ENCODE measurements around the gene RPN2. TPM values are rescaled to one million over a fixed set of nuclear protein-coding genes. Genes with fewer than 3 reads are reported as not detected.
A peak's percentile ranks its signal among the peaks of the same experiment; 100 is the strongest.

The RPN2 gene
- total and polyA plus RNA-seq, 4 donors, result 88.9 to 286 (median 189) TPM

DNA sequence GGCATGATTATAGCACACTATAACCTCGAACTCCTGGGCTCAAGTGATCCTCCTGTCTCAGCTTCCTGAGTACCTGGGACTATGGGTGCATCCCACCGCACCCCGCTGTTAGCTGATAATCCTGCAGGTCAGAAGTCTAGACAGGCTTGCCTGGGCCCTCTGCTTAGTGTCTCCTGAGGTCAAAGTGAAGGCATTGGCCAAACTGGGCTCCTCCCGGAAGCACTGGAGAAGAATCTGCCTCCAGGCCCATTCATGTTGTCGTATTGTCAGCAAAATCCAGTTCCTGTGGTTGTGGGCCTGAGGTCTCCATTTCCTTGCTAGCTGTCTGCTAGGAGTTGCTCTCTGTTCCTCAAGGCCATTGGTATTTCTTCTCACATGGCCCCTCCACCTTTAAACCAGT lies 6.6 kb downstream of the RPN2 start:
- no peak for ATAC-seq (ENCODE audit: insufficient read depth, low FRiP score)
- Histone ChIP-seq H3K27me3 (ENCODE audit: control insufficient read depth in 3 of 3, insufficient read depth in 3 of 3, low read length in 2 of 3) (no peaks in the 10 kb centered on the region), H3K9me3 (ENCODE audit: control insufficient read depth in 4 of 4, insufficient read depth in 3 of 4, low read length in 3 of 4) (no peaks in the 10 kb centered on the region), H3K9ac (ENCODE audit: insufficient read depth in 1 of 2, low read length in 2 of 2) (no peak overlapping the region), H3K4me3 (no peak overlapping the region), H3K27ac (ENCODE audit: low read depth in 1 of 2, low read length in 1 of 2) (no peak overlapping the region), H3K36me3 (ENCODE audit: control insufficient read depth in 4 of 4, insufficient read depth in 4 of 4, low read length in 4 of 4) (peaks cover 8 to 22% (median 17%) of the 10 kb centered on the region in 4 donors), H3K4me1 (ENCODE audit: control insufficient read depth in 5 of 5, insufficient read depth in 5 of 5, low read length in 5 of 5) (peaks cover 0 to 2% (median under 1%) of the 10 kb centered on the region in 5 donors)
- TF ChIP-seq, protein P1, sequence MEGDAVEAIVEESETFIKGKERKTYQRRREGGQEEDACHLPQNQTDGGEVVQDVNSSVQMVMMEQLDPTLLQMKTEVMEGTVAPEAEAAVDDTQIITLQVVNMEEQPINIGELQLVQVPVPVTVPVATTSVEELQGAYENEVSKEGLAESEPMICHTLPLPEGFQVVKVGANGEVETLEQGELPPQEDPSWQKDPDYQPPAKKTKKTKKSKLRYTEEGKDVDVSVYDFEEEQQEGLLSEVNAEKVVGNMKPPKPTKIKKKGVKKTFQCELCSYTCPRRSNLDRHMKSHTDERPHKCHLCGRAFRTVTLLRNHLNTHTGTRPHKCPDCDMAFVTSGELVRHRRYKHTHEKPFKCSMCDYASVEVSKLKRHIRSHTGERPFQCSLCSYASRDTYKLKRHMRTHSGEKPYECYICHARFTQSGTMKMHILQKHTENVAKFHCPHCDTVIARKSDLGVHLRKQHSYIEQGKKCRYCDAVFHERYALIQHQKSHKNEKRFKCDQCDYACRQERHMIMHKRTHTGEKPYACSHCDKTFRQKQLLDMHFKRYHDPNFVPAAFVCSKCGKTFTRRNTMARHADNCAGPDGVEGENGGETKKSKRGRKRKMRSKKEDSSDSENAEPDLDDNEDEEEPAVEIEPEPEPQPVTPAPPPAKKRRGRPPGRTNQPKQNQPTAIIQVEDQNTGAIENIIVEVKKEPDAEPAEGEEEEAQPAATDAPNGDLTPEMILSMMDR (IDR thresholded peaks at IDR 0.05; ENCODE audit: control extremely low read depth, extremely low read depth), result no peak
- no peak for DNase-seq
- 77 to 88% methylated on average over 5 of the region's 5 CpGs for WGBS, 2 donors

DNA sequence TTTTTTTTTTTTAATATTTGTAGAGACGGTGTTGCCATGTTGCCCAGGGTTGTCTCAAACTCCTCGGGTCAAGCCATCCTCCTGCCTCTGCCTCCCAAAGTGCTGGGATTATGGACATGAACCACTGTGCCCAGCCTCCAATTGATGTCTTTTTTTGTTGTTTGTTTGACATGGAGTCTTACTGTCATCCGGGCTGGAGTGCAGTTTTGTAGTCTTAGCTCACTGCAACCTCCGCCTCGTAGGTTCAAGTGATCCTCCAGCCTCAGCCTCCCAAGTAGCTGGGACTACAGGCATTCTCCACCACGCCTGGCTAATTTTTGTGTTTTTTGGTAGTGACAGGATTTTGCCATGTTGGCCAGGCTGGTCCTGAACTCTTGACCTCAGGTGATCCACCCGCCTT lies 9.7 kb downstream of the RPN2 start:
- Histone ChIP-seq H3K27me3 (ENCODE audit: control insufficient read depth in 3 of 3, insufficient read depth in 3 of 3, low read length in 2 of 3) (no peaks in the 10 kb centered on the region), H3K9me3 (ENCODE audit: control insufficient read depth in 4 of 4, insufficient read depth in 3 of 4, low read length in 3 of 4) (no peaks in the 10 kb centered on the region), H3K4me3 (no peak overlapping the region), H3K27ac (ENCODE audit: low read depth in 1 of 2, low read length in 1 of 2) (no peak overlapping the region), H3K4me1 (ENCODE audit: control insufficient read depth in 5 of 5, insufficient read depth in 5 of 5, low read length in 5 of 5) (peaks cover 0 to 5% (median 5%) of the 10 kb centered on the region in 5 donors), H3K9ac (ENCODE audit: insufficient read depth in 1 of 2, low read length in 2 of 2) (no peak overlapping the region), H3K36me3 (ENCODE audit: control insufficient read depth in 4 of 4, insufficient read depth in 4 of 4, low read length in 4 of 4) (peaks cover 10 to 22% (median 18%) of the 10 kb centered on the region in 4 donors)
- no peak for DNase-seq
- TF ChIP-seq, protein P1 (IDR thresholded peaks at IDR 0.05; ENCODE audit: control extremely low read depth, extremely low read depth), result no peak
- WGBS, 2 donors, result 82 to 83% methylated on average over 7 of the region's 7 CpGs
- no peak for ATAC-seq (ENCODE audit: insufficient read depth, low FRiP score)

DNA sequence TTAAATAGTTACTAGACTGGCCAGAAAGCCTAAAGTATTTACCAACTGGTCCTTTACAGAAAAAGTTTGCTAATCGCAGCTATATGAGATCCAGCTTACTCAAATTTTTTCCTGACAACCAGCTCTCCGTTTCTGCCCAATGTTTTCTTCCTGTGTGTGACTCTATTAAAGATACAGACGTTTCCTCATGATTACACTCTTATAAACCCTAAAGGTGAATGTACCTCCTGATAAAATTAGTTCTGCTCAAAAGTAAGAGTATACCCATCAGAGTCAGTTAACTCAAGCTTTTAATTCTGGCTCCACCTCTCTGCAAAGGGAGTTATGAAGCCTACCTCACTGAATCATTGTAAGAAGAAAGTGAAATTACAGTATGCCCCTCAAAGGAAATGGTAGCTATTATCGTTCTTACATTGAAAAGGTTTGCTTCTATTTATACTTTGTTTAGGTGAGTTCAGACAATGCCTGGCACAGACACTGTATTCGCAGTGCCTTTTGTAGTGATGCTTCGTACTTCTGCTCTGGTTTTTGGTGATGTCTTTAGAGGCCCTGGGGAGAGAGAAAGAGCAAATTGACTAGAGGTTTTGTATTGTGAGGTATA lies 10.4 kb downstream of the RPN2 start:
- TF ChIP-seq, protein P1 (IDR thresholded peaks at IDR 0.05; ENCODE audit: control extremely low read depth, extremely low read depth), result no peak
- peaks cover 11 to 25% (median 16%) of the 10 kb centered on the region in 4 donors for H3K36me3 ChIP-seq (ENCODE audit: control insufficient read depth in 4 of 4, insufficient read depth in 4 of 4, low read length in 4 of 4)
- no peaks in the 10 kb centered on the region for H3K9me3 ChIP-seq (ENCODE audit: control insufficient read depth in 4 of 4, insufficient read depth in 3 of 4, low read length in 3 of 4)
- no peak overlapping the region for H3K4me3 ChIP-seq
- H3K27ac ChIP-seq (ENCODE audit: low read depth in 1 of 2, low read length in 1 of 2), result no peak overlapping the region
- peaks cover 0 to 6% (median 5%) of the 10 kb centered on the region in 5 donors for H3K4me1 ChIP-seq (ENCODE audit: control insufficient read depth in 5 of 5, insufficient read depth in 5 of 5, low read length in 5 of 5)
- WGBS, 2 donors, result 42 to 44% methylated on average over 6 of the region's 6 CpGs
- peak overlapping the region in 1 of 2 donors; percentile 28 for H3K9ac ChIP-seq (ENCODE audit: insufficient read depth in 1 of 2, low read length in 2 of 2)
- DNase-seq (no peak), ATAC-seq (ENCODE audit: insufficient read depth, low FRiP score) (no peak)
- no peaks in the 10 kb centered on the region for H3K27me3 ChIP-seq (ENCODE audit: control insufficient read depth in 3 of 3, insufficient read depth in 3 of 3, low read length in 2 of 3)
